Kidney (tissue), 14 donors: Measurements from ENCODE around the gene SLCO1C1. TPM values are rescaled to one million over a fixed set of nuclear protein-coding genes. Genes with fewer than 3 reads are reported as not detected.

Source experiments
- DNase-seq, 5 donors: peaks; one replicate each; pipeline ENCODE4 v3.0.0-alpha.2; 2013 to 2020
- FAIRE-seq: peaks from 2 replicates; lab custom pipeline; 2012; peaks lifted over from hg19 to GRCh38; lab: Jason Lieb, UNC
- H3K27ac ChIP-seq, 2 donors: one replicate each; pipeline ENCODE4 v1.7.0; 2013; ENCODE audit warnings: low read depth in 2 of 2, low read length in 2 of 2, inconsistent platforms in 1 of 2
- H3K27me3 ChIP-seq: one replicate; pipeline ENCODE4 v1.7.1; 2013; ENCODE audit warnings: low read length, inconsistent platforms; ENCODE audit not compliant: control insufficient read depth, insufficient read depth
- H3K36me3 ChIP-seq, 3 donors: one replicate each; pipeline versions ENCODE4 v1.7.0 to v1.7.1; 2013; ENCODE audit warnings: low read length in 3 of 3, control low read depth in 1 of 3, inconsistent platforms in 1 of 3; ENCODE audit not compliant: insufficient read depth in 3 of 3, control insufficient read depth in 2 of 3
- H3K4me1 ChIP-seq, 3 donors: one replicate each; pipeline versions ENCODE4 v1.7.0 to v1.7.1; 2013; ENCODE audit warnings: low read length in 3 of 3, inconsistent platforms in 1 of 3, low read depth in 1 of 3; ENCODE audit not compliant: control insufficient read depth in 2 of 3, insufficient read depth in 2 of 3
- H3K4me3 ChIP-seq, 3 donors: one replicate each; pipeline versions ENCODE4 v1.7.0 to v1.8.1; 2013; ENCODE audit warnings: low read length in 3 of 3, control low read depth in 1 of 3, inconsistent platforms in 1 of 3
- H3K9ac ChIP-seq, 3 donors: one replicate each; pipeline versions ENCODE4 v1.7.0 to v1.7.1; 2013; ENCODE audit warnings: low read length in 3 of 3, control low read depth in 1 of 3, inconsistent platforms in 1 of 3
- H3K9me3 ChIP-seq, 3 donors: one replicate each; pipeline versions ENCODE4 v1.7.0 to v1.7.1; 2013; ENCODE audit warnings: low read length in 3 of 3, control low read depth in 1 of 3, inconsistent platforms in 1 of 3; ENCODE audit not compliant: control insufficient read depth in 2 of 3, insufficient read depth in 1 of 3
- intact Hi-C: fragments of 100-400 bp; cut with DNase I; formaldehyde crosslinking; loops from one replicate; pipeline ENCODE4 v1.11.1; 2022
- polyA plus RNA-seq: library from polyadenylated mRNA; stranded (reverse); fragments of 350-450 nt; fragmentation: Illumina TruSeq; extraction: RNeasy Lipid Tissue Mini Kit (QIAGEN cat#74804); gene quantifications from one replicate; pipeline ENCODE4 v1.2.3, GENCODE V29; 2014; ENCODE audit warnings: low read depth, low replicate concordance; ENCODE audit not compliant: insufficient read depth
- total RNA-seq: library from RNA; stranded (reverse); fragmentation: NEBNext Ultra II Directional; extraction: Animal tissue kit (Norgen Biotek cat#: 25700); gene quantifications from one replicate; pipeline ENCODE4 v1.2.1, GENCODE V29; 2021
- TF ChIP-seq, protein P1 (sequence below): IDR thresholded peaks from 3 replicates; pipeline ENCODE4 v1.5.1; 2012; ENCODE audit warnings: mild to moderate bottlenecking, moderate library complexity, borderline replicate concordance; ENCODE audit not compliant: insufficient read depth; ENCODE audit errors: extremely low read depth
- donor health status: control.
- donor health status: control.
- donor health status: control.
- donor health status: control.
- donor health status: control.
- donor health status: DM: yes; HTN: yes; CAD: no.
- donor health status: Normal renal cell carcinoma (clear cell type).

The SLCO1C1 gene
- total and polyA plus RNA-seq, 2 donors from 2014 or later: 0.39 to 0.91 TPM

DNA sequence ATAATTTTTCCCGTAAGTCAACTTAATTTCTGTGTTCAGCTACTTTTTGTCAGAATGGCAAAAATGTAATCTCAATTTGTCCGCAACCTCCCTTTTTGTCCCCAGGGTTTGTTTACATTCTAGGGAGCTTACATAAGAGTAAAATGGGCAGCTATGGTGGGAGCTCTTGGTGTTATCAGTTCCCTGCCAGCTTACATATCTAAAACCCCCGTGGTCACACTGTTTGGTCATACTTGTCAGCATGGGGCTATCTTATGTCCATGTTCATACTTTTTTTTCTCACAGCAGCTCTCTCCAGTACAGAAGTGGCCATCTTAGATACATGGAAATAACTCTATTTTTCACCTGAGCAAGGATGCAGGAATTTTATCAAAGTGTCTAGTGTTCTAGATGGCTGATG lies 16.7 kb downstream of the SLCO1C1 start:
- TF ChIP-seq, protein P1, sequence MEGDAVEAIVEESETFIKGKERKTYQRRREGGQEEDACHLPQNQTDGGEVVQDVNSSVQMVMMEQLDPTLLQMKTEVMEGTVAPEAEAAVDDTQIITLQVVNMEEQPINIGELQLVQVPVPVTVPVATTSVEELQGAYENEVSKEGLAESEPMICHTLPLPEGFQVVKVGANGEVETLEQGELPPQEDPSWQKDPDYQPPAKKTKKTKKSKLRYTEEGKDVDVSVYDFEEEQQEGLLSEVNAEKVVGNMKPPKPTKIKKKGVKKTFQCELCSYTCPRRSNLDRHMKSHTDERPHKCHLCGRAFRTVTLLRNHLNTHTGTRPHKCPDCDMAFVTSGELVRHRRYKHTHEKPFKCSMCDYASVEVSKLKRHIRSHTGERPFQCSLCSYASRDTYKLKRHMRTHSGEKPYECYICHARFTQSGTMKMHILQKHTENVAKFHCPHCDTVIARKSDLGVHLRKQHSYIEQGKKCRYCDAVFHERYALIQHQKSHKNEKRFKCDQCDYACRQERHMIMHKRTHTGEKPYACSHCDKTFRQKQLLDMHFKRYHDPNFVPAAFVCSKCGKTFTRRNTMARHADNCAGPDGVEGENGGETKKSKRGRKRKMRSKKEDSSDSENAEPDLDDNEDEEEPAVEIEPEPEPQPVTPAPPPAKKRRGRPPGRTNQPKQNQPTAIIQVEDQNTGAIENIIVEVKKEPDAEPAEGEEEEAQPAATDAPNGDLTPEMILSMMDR: no peak
- intact Hi-C loops: no loop called here
- Histone ChIP-seq H3K9me3 (no peaks in the 10 kb centered on the region), H3K36me3 (no peaks in the 10 kb centered on the region), H3K9ac (no peak overlapping the region), H3K27ac (no peak overlapping the region), H3K4me1 (no peaks in the 10 kb centered on the region), H3K27me3 (no peaks in the 10 kb centered on the region), H3K4me3 (no peak overlapping the region)
- no peak for DNase-seq
- FAIRE-seq: no peak

GRCh38 chr12:20716037-20716436 lies 20.9 kb downstream of the SLCO1C1 start:
- H3K27me3 ChIP-seq: no peaks in the 10 kb centered on the region
- H3K4me1 ChIP-seq: no peaks in the 10 kb centered on the region
- H3K36me3 ChIP-seq: no peaks in the 10 kb centered on the region
- TF ChIP-seq, protein P1: no peak
- FAIRE-seq: no peak
- H3K9ac ChIP-seq: no peak overlapping the region
- no peak overlapping the region for H3K4me3 ChIP-seq
- DNase-seq: peak in 3 of 5 donors; percentile 15 to 74 (median 63)
- no peak overlapping the region for H3K27ac ChIP-seq
- no peaks in the 10 kb centered on the region for H3K9me3 ChIP-seq
- intact Hi-C loops: no loop called here

GRCh38 chr12:20716985-20717384 lies 21.9 kb downstream of the SLCO1C1 start:
- no peak for FAIRE-seq
- no peaks in the 10 kb centered on the region for H3K27me3 ChIP-seq
- no peak overlapping the region for H3K9ac ChIP-seq
- no peaks in the 10 kb centered on the region for H3K9me3 ChIP-seq
- no peak overlapping the region for H3K4me3 ChIP-seq
- intact Hi-C loops: no loop called here
- no peaks in the 10 kb centered on the region for H3K36me3 ChIP-seq
- TF ChIP-seq, protein P1: no peak
- H3K27ac ChIP-seq: no peak overlapping the region
- no peaks in the 10 kb centered on the region for H3K4me1 ChIP-seq
- DNase-seq: no peak

DNA sequence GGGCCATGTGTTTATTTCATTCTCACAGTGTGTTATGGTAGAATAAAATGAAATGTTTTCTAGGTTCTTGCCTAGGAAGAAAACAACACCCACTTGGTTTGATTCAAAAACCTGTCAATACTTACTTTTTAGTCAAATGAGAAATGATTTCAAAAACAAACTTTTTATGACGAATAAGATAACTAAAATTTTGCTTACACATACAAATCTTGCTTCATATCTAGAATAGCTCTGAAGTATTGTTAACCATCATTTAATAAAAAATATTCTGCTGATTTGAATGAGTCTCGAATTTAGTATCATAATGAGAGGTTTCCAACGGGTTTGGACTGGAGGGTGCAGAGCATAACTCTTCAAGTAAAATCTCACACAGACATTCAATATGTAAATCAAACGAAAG lies 23.2 kb downstream of the SLCO1C1 start:
- Histone ChIP-seq H3K27ac (no peak overlapping the region), H3K36me3 (no peaks in the 10 kb centered on the region), H3K9ac (no peak overlapping the region), H3K27me3 (no peaks in the 10 kb centered on the region), H3K4me1 (no peaks in the 10 kb centered on the region), H3K9me3 (no peaks in the 10 kb centered on the region), H3K4me3 (no peak overlapping the region)
- intact Hi-C loops: no loop called here
- FAIRE-seq (no peak), DNase-seq (no peak)
- TF ChIP-seq, protein P1: no peak
